Kidney (tissue), 14 donors: ENCODE data around the gene PDE3B. TPM values are rescaled to one million over a fixed set of nuclear protein-coding genes. Genes with fewer than 3 reads are reported as not detected.
"Not testable (repeated sequence)": the region's sequence is repeated elsewhere in the genome, so short reads cannot be mapped to it uniquely, and the experiment has no call there.

Experiments
- DNase-seq, 5 donors: peaks; one replicate each; pipeline ENCODE4 v3.0.0-alpha.2; 2013 to 2020
- FAIRE-seq: peaks from 2 replicates; lab custom pipeline; 2012; peaks lifted over from hg19 to GRCh38; lab: Jason Lieb, UNC
- H3K27ac ChIP-seq, 2 donors: one replicate each; pipeline ENCODE4 v1.7.0; 2013; ENCODE audit warnings: low read depth in 2 of 2, low read length in 2 of 2, inconsistent platforms in 1 of 2
- H3K27me3 ChIP-seq: one replicate; pipeline ENCODE4 v1.7.1; 2013; ENCODE audit warnings: low read length, inconsistent platforms; ENCODE audit not compliant: control insufficient read depth, insufficient read depth
- H3K36me3 ChIP-seq, 3 donors: one replicate each; pipeline versions ENCODE4 v1.7.0 to v1.7.1; 2013; ENCODE audit warnings: low read length in 3 of 3, control low read depth in 1 of 3, inconsistent platforms in 1 of 3; ENCODE audit not compliant: insufficient read depth in 3 of 3, control insufficient read depth in 2 of 3
- H3K4me1 ChIP-seq, 3 donors: one replicate each; pipeline versions ENCODE4 v1.7.0 to v1.7.1; 2013; ENCODE audit warnings: low read length in 3 of 3, inconsistent platforms in 1 of 3, low read depth in 1 of 3; ENCODE audit not compliant: control insufficient read depth in 2 of 3, insufficient read depth in 2 of 3
- H3K4me3 ChIP-seq, 3 donors: one replicate each; pipeline versions ENCODE4 v1.7.0 to v1.8.1; 2013; ENCODE audit warnings: low read length in 3 of 3, control low read depth in 1 of 3, inconsistent platforms in 1 of 3
- H3K9ac ChIP-seq, 3 donors: one replicate each; pipeline versions ENCODE4 v1.7.0 to v1.7.1; 2013; ENCODE audit warnings: low read length in 3 of 3, control low read depth in 1 of 3, inconsistent platforms in 1 of 3
- H3K9me3 ChIP-seq, 3 donors: one replicate each; pipeline versions ENCODE4 v1.7.0 to v1.7.1; 2013; ENCODE audit warnings: low read length in 3 of 3, control low read depth in 1 of 3, inconsistent platforms in 1 of 3; ENCODE audit not compliant: control insufficient read depth in 2 of 3, insufficient read depth in 1 of 3
- CTCF ChIP-seq: IDR thresholded peaks from 3 replicates; pipeline ENCODE4 v1.5.1; 2012; ENCODE audit warnings: mild to moderate bottlenecking, moderate library complexity, borderline replicate concordance; ENCODE audit not compliant: insufficient read depth; ENCODE audit errors: extremely low read depth
- intact Hi-C: fragments of 100-400 bp; cut with DNase I; formaldehyde crosslinking; loops from one replicate; pipeline ENCODE4 v1.11.1; 2022
- polyA plus RNA-seq: library from polyadenylated mRNA; stranded (reverse); fragments of 350-450 nt; fragmentation: Illumina TruSeq; extraction: RNeasy Lipid Tissue Mini Kit (QIAGEN cat#74804); gene quantifications from one replicate; pipeline ENCODE4 v1.2.3, GENCODE V29; 2014; ENCODE audit warnings: low read depth, low replicate concordance; ENCODE audit not compliant: insufficient read depth
- total RNA-seq: library from RNA; stranded (reverse); fragmentation: NEBNext Ultra II Directional; extraction: Animal tissue kit (Norgen Biotek cat#: 25700); gene quantifications from one replicate; pipeline ENCODE4 v1.2.1, GENCODE V29; 2021
- donor health status: control.
- donor health status: control.
- donor health status: control.
- donor health status: control.
- donor health status: control.
- donor health status: DM: yes; HTN: yes; CAD: no.
- donor health status: Normal renal cell carcinoma (clear cell type).

Gene PDE3B
- total and polyA plus RNA-seq, 2 donors from 2014 or later: 0.99 to 7.4 TPM

- no peak for TF ChIP-seq CTCF
- Histone ChIP-seq H3K9me3 (peaks cover 0 to 2% (median 0%) of the 10 kb centered on the region in 3 donors), H3K9ac (no peak overlapping the region), H3K4me1 (no peaks in the 10 kb centered on the region), H3K36me3 (no peaks in the 10 kb centered on the region), H3K4me3 (no peak overlapping the region), H3K27ac (no peak overlapping the region), H3K27me3 (no peaks in the 10 kb centered on the region)
- FAIRE-seq: peak; percentile 51
- intact Hi-C loops: no loop called here
- DNase-seq: no peak
Measured at GRCh38 chr11:14678350-14678749, 34.7 kb downstream of the PDE3B start.

- Histone ChIP-seq H3K4me1 (no peaks in the 10 kb centered on the region), H3K9me3 (peaks cover 0 to 2% (median 0%) of the 10 kb centered on the region in 3 donors), H3K27ac (no peak overlapping the region), H3K27me3 (no peaks in the 10 kb centered on the region), H3K4me3 (no peak overlapping the region), H3K9ac (no peak overlapping the region), H3K36me3 (no peaks in the 10 kb centered on the region)
- TF ChIP-seq CTCF: no peak
- FAIRE-seq: no peak
- intact Hi-C loops: no loop called here
- no peak for DNase-seq
Measured at GRCh38 chr11:14679662-14680061, 36.1 kb downstream of the PDE3B start.

DNA sequence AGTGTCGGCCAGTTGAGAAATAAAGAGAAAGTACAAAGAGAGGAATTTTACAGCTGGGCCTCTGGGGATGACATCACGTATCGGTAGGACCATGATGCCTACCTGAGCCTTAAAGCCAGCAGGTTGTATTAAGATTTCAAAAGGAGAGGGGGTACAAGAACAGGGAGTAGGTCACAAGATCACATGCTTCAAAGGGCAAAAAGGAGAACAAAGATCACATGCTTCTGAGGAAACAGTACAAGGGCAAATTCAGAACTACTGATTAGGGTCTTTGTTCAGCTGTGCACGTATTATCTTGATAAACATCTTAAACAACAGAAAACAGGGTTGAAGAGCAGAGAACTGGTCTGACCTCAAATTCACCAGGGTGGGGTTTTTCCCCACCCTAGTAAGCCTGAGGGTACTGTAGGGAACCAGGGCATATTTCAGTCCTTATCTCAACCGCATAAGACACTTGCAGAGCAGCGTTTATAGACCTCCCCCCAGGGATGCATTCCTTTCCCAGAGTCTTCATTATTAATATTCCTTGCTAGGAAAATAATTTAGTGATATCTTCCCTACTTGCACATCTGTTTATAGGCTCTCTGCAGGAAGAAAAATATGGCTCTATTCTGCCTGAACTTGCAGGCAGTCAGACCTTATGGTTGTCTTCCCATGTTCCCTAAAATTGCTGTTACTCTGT lies 40.8 kb downstream of the PDE3B start:
- DNase-seq, H3K36me3 ChIP-seq, H3K27me3 ChIP-seq, intact Hi-C loops, H3K4me1 ChIP-seq, H3K4me3 ChIP-seq, FAIRE-seq, H3K9me3 ChIP-seq, H3K9ac ChIP-seq, H3K27ac ChIP-seq: not testable (repeated sequence)

- Histone ChIP-seq H3K27ac (no peak overlapping the region), H3K9ac (no peak overlapping the region), H3K4me3 (no peak overlapping the region), H3K36me3 (no peaks in the 10 kb centered on the region), H3K9me3 (no peaks in the 10 kb centered on the region), H3K27me3 (no peaks in the 10 kb centered on the region), H3K4me1 (no peaks in the 10 kb centered on the region)
- no peak for TF ChIP-seq CTCF
- intact Hi-C loops: no loop called here
- FAIRE-seq: no peak
- DNase-seq: no peak
Measured at GRCh38 chr11:14687456-14687855, 43.9 kb downstream of the PDE3B start.
